GM23338 (cell line): ENCODE results near the gene SLC17A5.

Experiments
- CREB1 ChIP-seq: fragments of 250-450 bp; sonication (Bioruptor Pico); IDR thresholded peaks from 2 replicates; pipeline ENCODE4 v1.5.0; 2020; ENCODE audit warnings: low read depth, mild to moderate bottlenecking, moderate library complexity
- EZH2 ChIP-seq: fragments of 200-600 bp; sonication (generic); IDR thresholded peaks from one replicate; pipeline ENCODE4 v1.8.0; 2017; ENCODE audit warnings: antibody characterized with exemption, mild to moderate bottlenecking, low read depth; ENCODE audit not compliant: unreplicated experiment
- EZH2phosphoT487 ChIP-seq: fragments of 200-600 bp; sonication (generic); IDR thresholded peaks from one replicate; pipeline ENCODE4 v1.8.1; 2018; ENCODE audit warnings: antibody characterized with exemption; ENCODE audit not compliant: unreplicated experiment
- JUNB ChIP-seq: IDR thresholded peaks from one replicate; pipeline ENCODE4 v1.6.1; 2016; ENCODE audit warnings: antibody characterized with exemption; ENCODE audit not compliant: unreplicated experiment
- NANOG ChIP-seq: IDR thresholded peaks from 2 replicates; pipeline ENCODE4 v1.6.1; 2016; ENCODE audit warnings: antibody characterized with exemption, borderline replicate concordance
- POLR2AphosphoS5 ChIP-seq: IDR thresholded peaks from 2 replicates; pipeline ENCODE4 v1.6.1; 2016; ENCODE audit warnings: antibody characterized with exemption, low read depth
- STAT1 ChIP-seq: IDR thresholded peaks from one replicate; pipeline ENCODE4 v1.6.1; 2016; ENCODE audit warnings: antibody characterized with exemption; ENCODE audit not compliant: unreplicated experiment
- ZNF114 ChIP-seq: fragments of 250-450 bp; sonication (Bioruptor Pico); IDR thresholded peaks from 2 replicates; pipeline ENCODE4 v1.5.0; 2020; ENCODE audit warnings: mild to moderate bottlenecking, moderate library complexity
- ZNF331 ChIP-seq: fragments of 250-450 bp; sonication (Bioruptor Pico); IDR thresholded peaks from 2 replicates; pipeline ENCODE4 v1.5.0; 2020; ENCODE audit warnings: low read depth, mild to moderate bottlenecking, moderate library complexity
- TF ChIP-seq, protein P1 (sequence below), 2 experiments: fragments of 200-600 bp in 1 of 2; sonication (generic) in 1 of 2; conservative IDR thresholded peaks; 2 replicates each; pipeline versions ENCODE4 v1.5.1 to v1.6.1; 2016 to 2017; ENCODE audit warnings: antibody characterized with exemption in 2 of 2, low read depth in 2 of 2, mild to moderate bottlenecking in 2 of 2, moderate library complexity in 1 of 2
- TF ChIP-seq, protein P2 (sequence below): IDR thresholded peaks from one replicate; pipeline ENCODE4 v1.6.1; 2018; ENCODE audit warnings: antibody characterized with exemption; ENCODE audit not compliant: unreplicated experiment
- TF ChIP-seq, protein P3 (sequence below): IDR thresholded peaks from 2 replicates; pipeline ENCODE4 v1.6.1; 2016; ENCODE audit warnings: antibody characterized with exemption
- TF ChIP-seq, protein P4 (sequence below): fragments of 250-450 bp; sonication (Bioruptor Pico); IDR thresholded peaks from 2 replicates; pipeline ENCODE4 v1.5.0; 2020; ENCODE audit warnings: mild to moderate bottlenecking, moderate library complexity

DNA sequence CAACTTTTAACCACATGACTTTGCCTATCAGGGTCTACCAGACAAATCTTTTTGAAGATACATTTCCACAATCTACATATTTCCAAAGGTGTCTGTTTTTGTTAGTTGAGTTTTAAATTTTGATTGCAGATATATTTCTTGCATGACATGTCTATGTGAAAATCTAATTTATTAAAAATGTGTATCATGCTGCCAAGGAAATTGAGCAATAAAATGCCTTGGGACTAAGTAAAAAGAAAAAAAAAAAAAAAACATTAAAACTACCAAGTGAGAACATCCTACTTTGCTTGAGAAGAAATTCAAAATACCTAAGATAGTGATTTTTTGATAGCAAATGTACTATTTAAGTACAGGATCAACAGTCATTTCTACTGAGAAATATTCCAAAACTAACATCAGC is 17.7 kb downstream of the SLC17A5 start:
- TF ChIP-seq STAT1 (no peak), POLR2AphosphoS5 (no peak), JUNB (no peak), EZH2 (no peak), EZH2phosphoT487 (no peak), CREB1 (CRISPR knock-in tag) (no peak), ZNF331 (CRISPR knock-in tag) (no peak), ZNF114 (CRISPR knock-in tag) (no peak), NANOG (no peak)
- TF ChIP-seq, protein P1, sequence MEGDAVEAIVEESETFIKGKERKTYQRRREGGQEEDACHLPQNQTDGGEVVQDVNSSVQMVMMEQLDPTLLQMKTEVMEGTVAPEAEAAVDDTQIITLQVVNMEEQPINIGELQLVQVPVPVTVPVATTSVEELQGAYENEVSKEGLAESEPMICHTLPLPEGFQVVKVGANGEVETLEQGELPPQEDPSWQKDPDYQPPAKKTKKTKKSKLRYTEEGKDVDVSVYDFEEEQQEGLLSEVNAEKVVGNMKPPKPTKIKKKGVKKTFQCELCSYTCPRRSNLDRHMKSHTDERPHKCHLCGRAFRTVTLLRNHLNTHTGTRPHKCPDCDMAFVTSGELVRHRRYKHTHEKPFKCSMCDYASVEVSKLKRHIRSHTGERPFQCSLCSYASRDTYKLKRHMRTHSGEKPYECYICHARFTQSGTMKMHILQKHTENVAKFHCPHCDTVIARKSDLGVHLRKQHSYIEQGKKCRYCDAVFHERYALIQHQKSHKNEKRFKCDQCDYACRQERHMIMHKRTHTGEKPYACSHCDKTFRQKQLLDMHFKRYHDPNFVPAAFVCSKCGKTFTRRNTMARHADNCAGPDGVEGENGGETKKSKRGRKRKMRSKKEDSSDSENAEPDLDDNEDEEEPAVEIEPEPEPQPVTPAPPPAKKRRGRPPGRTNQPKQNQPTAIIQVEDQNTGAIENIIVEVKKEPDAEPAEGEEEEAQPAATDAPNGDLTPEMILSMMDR (conservative IDR thresholded peaks at IDR 0.05; ENCODE audit: low read depth in 2 of 2), result no peak
- TF ChIP-seq, protein P2, sequence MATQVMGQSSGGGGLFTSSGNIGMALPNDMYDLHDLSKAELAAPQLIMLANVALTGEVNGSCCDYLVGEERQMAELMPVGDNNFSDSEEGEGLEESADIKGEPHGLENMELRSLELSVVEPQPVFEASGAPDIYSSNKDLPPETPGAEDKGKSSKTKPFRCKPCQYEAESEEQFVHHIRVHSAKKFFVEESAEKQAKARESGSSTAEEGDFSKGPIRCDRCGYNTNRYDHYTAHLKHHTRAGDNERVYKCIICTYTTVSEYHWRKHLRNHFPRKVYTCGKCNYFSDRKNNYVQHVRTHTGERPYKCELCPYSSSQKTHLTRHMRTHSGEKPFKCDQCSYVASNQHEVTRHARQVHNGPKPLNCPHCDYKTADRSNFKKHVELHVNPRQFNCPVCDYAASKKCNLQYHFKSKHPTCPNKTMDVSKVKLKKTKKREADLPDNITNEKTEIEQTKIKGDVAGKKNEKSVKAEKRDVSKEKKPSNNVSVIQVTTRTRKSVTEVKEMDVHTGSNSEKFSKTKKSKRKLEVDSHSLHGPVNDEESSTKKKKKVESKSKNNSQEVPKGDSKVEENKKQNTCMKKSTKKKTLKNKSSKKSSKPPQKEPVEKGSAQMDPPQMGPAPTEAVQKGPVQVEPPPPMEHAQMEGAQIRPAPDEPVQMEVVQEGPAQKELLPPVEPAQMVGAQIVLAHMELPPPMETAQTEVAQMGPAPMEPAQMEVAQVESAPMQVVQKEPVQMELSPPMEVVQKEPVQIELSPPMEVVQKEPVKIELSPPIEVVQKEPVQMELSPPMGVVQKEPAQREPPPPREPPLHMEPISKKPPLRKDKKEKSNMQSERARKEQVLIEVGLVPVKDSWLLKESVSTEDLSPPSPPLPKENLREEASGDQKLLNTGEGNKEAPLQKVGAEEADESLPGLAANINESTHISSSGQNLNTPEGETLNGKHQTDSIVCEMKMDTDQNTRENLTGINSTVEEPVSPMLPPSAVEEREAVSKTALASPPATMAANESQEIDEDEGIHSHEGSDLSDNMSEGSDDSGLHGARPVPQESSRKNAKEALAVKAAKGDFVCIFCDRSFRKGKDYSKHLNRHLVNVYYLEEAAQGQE, result no peak
- TF ChIP-seq, protein P3, sequence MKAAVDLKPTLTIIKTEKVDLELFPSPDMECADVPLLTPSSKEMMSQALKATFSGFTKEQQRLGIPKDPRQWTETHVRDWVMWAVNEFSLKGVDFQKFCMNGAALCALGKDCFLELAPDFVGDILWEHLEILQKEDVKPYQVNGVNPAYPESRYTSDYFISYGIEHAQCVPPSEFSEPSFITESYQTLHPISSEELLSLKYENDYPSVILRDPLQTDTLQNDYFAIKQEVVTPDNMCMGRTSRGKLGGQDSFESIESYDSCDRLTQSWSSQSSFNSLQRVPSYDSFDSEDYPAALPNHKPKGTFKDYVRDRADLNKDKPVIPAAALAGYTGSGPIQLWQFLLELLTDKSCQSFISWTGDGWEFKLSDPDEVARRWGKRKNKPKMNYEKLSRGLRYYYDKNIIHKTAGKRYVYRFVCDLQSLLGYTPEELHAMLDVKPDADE, result no peak
- TF ChIP-seq, protein P4, sequence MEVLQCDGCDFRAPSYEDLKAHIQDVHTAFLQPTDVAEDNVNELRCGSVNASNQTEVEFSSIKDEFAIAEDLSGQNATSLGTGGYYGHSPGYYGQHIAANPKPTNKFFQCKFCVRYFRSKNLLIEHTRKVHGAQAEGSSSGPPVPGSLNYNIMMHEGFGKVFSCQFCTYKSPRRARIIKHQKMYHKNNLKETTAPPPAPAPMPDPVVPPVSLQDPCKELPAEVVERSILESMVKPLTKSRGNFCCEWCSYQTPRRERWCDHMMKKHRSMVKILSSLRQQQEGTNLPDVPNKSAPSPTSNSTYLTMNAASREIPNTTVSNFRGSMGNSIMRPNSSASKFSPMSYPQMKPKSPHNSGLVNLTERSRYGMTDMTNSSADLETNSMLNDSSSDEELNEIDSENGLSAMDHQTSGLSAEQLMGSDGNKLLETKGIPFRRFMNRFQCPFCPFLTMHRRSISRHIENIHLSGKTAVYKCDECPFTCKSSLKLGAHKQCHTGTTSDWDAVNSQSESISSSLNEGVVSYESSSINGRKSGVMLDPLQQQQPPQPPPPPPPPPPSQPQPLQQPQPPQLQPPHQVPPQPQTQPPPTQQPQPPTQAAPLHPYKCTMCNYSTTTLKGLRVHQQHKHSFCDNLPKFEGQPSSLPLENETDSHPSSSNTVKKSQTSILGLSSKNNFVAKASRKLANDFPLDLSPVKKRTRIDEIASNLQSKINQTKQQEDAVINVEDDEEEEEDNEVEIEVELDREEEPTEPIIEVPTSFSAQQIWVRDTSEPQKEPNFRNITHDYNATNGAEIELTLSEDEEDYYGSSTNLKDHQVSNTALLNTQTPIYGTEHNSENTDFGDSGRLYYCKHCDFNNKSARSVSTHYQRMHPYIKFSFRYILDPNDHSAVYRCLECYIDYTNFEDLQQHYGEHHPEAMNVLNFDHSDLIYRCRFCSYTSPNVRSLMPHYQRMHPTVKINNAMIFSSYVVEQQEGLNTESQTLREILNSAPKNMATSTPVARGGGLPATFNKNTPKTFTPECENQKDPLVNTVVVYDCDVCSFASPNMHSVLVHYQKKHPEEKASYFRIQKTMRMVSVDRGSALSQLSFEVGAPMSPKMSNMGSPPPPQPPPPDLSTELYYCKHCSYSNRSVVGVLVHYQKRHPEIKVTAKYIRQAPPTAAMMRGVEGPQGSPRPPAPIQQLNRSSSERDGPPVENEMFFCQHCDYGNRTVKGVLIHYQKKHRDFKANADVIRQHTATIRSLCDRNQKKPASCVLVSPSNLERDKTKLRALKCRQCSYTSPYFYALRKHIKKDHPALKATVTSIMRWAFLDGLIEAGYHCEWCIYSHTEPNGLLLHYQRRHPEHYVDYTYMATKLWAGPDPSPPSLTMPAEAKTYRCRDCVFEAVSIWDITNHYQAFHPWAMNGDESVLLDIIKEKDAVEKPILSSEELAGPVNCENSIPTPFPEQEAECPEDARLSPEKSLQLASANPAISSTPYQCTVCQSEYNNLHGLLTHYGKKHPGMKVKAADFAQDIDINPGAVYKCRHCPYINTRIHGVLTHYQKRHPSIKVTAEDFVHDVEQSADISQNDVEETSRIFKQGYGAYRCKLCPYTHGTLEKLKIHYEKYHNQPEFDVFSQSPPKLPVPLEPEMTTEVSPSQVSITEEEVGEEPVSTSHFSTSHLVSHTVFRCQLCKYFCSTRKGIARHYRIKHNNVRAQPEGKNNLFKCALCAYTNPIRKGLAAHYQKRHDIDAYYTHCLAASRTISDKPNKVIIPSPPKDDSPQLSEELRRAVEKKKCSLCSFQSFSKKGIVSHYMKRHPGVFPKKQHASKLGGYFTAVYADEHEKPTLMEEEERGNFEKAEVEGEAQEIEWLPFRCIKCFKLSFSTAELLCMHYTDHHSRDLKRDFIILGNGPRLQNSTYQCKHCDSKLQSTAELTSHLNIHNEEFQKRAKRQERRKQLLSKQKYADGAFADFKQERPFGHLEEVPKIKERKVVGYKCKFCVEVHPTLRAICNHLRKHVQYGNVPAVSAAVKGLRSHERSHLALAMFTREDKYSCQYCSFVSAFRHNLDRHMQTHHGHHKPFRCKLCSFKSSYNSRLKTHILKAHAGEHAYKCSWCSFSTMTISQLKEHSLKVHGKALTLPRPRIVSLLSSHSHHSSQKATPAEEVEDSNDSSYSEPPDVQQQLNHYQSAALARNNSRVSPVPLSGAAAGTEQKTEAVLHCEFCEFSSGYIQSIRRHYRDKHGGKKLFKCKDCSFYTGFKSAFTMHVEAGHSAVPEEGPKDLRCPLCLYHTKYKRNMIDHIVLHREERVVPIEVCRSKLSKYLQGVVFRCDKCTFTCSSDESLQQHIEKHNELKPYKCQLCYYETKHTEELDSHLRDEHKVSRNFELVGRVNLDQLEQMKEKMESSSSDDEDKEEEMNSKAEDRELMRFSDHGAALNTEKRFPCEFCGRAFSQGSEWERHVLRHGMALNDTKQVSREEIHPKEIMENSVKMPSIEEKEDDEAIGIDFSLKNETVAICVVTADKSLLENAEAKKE (CRISPR knock-in tag), result no peak
